K562 (cell line): Measurements from ENCODE around the gene CRYBA1. TPM values are rescaled to one million over a fixed set of nuclear protein-coding genes. Genes with fewer than 3 reads are reported as not detected.

ENCODE experiments used
- CREM ChIP-seq: IDR thresholded peaks from 2 replicates; pipeline ENCODE4 v1.6.1; 2014; ENCODE audit warnings: antibody characterized with exemption, low read depth
- FOSL1 ChIP-seq: fragments of 200-800 bp; sonication (Bioruptor generic); conservative IDR thresholded peaks from 2 replicates; pipeline ENCODE4 v1.6.1; 2016; ENCODE audit warnings: missing genetic modification characterization, missing compliant biosample characterization
- KAT7 ChIP-seq: sonication (generic); formaldehyde crosslinking; IDR thresholded peaks from 2 replicates; pipeline ENCODE4 v1.8.0; 2022; ENCODE audit warnings: missing genetic modification reagents, mild to moderate bottlenecking, borderline replicate concordance
- OTX1 ChIP-seq: fragments of 450-650 bp; formaldehyde crosslinking; IDR thresholded peaks from 2 replicates; pipeline ENCODE4 v1.4.0; 2022; ENCODE audit warnings: mild to moderate bottlenecking
- TCF15 ChIP-seq: fragments of 250-450 bp; sonication (Bioruptor Pico); IDR thresholded peaks from 2 replicates; pipeline ENCODE4 v1.8.0; 2022; ENCODE audit warnings: moderate library complexity, mild to moderate bottlenecking, inconsistent platforms
- XRCC4 ChIP-seq: IDR thresholded peaks from one replicate; pipeline ENCODE4 v1.6.1; 2011; ENCODE audit not compliant: insufficient read depth, insufficient read length; ENCODE audit errors: extremely low read depth
- ZNF318 ChIP-seq, 2 experiments: fragments of 450-650 bp; IDR thresholded peaks; 2 replicates each; pipeline ENCODE4 v1.6.1; 2016; ENCODE audit warnings: mild to moderate bottlenecking in 2 of 2, borderline replicate concordance in 1 of 2, low read depth in 1 of 2, moderate library complexity in 1 of 2
- polyA plus RNA-seq, 8 experiments: library from polyadenylated mRNA; depleted of rRNA in 4 of 8; stranded (reverse) in 5 of 8; unstranded in 3 of 8; fragments of >200 nt; fragmentation: Nextera tagmentation in 2 of 8; fragmentation: Illumina TruSeq in 1 of 8; extraction: Ambion mirVana in 2 of 8; extraction: Trizol in 1 of 8; gene quantifications; 2 replicates each; pipeline versions ENCODE4 v1.2.1 to v1.2.3, GENCODE V29; 2011 to 2014; ENCODE audit warnings: inconsistent platforms in 1 of 8, missing spikeins in 1 of 8
- total RNA-seq, 7 experiments: library from RNA; depleted of rRNA in 6 of 7; stranded (reverse); fragments of >200 nt in 6 of 7; fragmentation: Illumina TruSeq in 2 of 7; extraction: Trizol in 2 of 7; gene quantifications; 2 replicates each; pipeline versions ENCODE4 v1.2.1 to v1.2.3, GENCODE V29; 2011 to 2021; ENCODE audit warnings: low replicate concordance in 1 of 7

CRYBA1 gene
- total and polyA plus RNA-seq, 9 of the 15 experiments (the other 6 are each of a cell fraction or from before 2014, with no cell fraction given), result not detected

GRCh38 chr17:29240968-29241963 lies 5.4 kb upstream of the CRYBA1 start (continued):
- TF ChIP-seq KAT7 (CRISPR knock-in tag) (no peak), XRCC4 (no peak), TCF15 (CRISPR knock-in tag) (no peak), OTX1 (CRISPR knock-in tag) (no peak), CREM (no peak), FOSL1 (peak; percentile 53), ZNF318 (IDR thresholded peaks at IDR 0.05; ENCODE audit: borderline replicate concordance in 1 of 2, low read depth in 1 of 2) (no peak)
- TF ChIP-seq, all 486 proteins: peak for 9
